GM12864 (cell line): ENCODE results near the gene HECTD4.

Experiments
- DNase-seq: peaks from one replicate; pipeline ENCODE4 v3.0.0-alpha.2; 2011; ENCODE audit warnings: low read depth
- H3K4me3 ChIP-seq: 2 replicates; pipeline ENCODE4 v1.5.1; 2011; ENCODE audit warnings: mild to moderate bottlenecking, low read depth, low read length, control low read depth
- TF ChIP-seq, protein P1 (sequence below): IDR thresholded peaks from 2 replicates; pipeline ENCODE4 v1.5.1; 2011; ENCODE audit warnings: low read depth, mild to moderate bottlenecking, moderate library complexity, low read length, control low read depth, inconsistent platforms; ENCODE audit errors: missing control alignments

The HECTD4 gene

DNA sequence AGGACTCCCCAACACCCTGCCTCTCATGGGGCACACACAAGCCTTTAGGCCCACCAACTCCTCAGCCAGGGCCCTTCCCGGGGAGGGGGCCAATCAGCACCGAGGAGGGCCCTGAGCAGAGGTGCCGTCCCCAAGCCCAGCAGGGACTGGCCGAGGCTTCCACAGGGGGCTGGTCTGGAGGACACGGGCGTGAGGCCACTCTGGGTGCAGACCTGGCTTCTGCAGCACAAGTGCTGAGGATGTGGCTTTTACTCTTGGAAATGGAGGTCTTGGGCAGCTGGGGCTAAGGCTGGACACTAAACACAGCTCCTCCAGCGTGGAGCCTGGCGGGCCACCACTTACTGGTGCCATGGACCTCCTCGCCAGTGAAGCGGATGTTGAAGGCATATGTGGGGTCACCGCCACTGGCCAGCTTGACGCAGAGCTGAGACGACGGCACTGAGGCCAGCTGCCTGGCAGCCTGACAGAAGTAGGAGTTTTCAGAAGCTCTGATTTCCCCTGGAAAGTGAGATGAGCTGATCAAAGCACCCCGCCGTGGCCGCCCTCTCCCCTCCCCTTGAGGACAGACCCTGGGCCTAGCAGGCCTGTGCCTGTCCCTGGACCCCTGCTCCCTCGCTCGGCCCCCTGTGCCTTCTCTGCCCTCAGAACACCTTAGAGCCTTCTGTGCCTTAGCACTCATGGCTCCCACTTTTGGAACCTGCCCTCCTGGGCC, 212.9 kb downstream of the HECTD4 start:
- H3K4me3 ChIP-seq: no peak overlapping the region
- DNase-seq: no peak
- TF ChIP-seq, protein P1, sequence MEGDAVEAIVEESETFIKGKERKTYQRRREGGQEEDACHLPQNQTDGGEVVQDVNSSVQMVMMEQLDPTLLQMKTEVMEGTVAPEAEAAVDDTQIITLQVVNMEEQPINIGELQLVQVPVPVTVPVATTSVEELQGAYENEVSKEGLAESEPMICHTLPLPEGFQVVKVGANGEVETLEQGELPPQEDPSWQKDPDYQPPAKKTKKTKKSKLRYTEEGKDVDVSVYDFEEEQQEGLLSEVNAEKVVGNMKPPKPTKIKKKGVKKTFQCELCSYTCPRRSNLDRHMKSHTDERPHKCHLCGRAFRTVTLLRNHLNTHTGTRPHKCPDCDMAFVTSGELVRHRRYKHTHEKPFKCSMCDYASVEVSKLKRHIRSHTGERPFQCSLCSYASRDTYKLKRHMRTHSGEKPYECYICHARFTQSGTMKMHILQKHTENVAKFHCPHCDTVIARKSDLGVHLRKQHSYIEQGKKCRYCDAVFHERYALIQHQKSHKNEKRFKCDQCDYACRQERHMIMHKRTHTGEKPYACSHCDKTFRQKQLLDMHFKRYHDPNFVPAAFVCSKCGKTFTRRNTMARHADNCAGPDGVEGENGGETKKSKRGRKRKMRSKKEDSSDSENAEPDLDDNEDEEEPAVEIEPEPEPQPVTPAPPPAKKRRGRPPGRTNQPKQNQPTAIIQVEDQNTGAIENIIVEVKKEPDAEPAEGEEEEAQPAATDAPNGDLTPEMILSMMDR: no peak

DNA sequence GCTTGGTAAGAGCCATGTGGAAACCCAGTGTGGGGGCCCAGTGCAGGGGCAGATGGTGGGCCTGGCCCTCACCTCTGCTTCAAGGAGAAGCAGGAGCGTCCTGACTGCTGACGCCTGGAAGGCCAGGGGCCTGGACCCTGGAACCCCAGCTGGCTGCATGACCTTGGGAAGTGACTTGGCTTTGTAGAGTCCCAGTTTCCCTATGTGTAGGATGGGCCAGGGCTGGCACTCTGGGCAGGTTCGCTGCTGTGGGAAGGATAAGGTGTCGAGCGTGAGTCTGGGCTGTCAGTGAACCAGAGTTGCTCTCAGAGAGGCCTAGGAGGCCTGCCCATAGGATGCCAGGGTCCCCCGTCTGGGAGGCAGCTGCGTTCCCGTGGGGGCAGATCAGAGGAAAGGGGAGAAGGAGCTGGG, 213.7 kb downstream of the HECTD4 start:
- no peak for DNase-seq
- no peak overlapping the region for H3K4me3 ChIP-seq
- TF ChIP-seq, protein P1: no peak

DNA sequence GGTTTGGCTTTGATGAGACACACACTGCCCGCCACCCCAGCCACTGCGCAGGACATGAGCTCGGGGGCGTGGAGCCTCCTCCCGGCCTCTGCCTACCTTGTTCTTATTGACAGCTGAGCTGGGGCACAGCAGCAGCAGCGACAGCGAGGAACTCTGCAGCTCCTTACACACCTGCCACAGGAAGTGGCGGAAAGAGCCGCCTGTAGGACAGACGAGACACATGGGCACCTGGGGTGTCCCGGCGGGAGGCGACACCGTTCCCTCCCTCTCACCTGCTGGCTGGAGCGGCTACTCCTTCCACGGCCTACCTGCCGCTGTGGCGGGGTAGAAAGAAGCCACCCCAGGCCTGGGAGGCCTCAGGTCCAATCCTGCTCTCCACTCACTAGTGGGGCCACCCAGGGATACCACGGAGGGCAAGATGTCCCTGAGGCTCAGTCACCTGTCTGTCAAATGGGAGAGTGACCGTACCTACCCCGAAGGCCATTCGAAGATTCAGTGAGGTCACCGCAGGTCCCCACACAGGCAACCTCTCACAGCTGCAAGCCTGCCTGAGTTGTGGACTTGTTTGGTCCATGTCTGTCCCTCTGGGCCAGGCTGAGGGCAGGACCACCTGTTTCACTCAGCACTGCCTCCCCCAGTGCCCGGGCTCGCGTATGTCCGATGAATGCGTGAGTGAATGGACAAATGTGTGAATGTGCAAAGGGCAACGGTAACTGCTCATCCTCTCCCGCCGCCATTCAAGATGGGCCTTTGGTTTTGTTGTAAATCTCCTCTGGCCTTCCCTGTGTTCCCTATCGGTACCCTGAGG, 214.3 kb downstream of the HECTD4 start:
- no peak overlapping the region for H3K4me3 ChIP-seq
- no peak for DNase-seq
- TF ChIP-seq, protein P1: no peak

DNA sequence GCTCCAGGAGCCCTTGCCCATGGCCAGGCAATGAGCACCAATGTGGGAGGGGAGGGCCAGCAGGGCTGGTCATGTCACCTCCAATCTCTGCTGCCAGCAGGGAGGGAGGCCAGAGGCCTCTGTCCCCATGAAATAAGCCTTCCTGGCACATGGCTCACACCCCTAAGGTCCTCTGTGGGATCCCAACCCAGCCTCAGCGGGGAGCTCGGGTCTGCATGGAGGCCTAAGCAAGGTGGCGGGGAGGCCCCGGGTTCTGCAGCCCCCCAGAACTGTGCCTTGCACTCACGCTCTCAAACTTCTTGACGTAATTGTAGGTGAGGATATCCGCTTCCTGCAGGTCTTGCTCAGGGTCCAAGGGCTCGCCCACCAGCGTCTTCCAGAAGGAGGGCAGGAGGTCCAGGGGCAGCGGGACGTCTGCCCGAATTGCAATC, 215.2 kb downstream of the HECTD4 start:
- TF ChIP-seq, protein P1: no peak
- DNase-seq: no peak

DNA sequence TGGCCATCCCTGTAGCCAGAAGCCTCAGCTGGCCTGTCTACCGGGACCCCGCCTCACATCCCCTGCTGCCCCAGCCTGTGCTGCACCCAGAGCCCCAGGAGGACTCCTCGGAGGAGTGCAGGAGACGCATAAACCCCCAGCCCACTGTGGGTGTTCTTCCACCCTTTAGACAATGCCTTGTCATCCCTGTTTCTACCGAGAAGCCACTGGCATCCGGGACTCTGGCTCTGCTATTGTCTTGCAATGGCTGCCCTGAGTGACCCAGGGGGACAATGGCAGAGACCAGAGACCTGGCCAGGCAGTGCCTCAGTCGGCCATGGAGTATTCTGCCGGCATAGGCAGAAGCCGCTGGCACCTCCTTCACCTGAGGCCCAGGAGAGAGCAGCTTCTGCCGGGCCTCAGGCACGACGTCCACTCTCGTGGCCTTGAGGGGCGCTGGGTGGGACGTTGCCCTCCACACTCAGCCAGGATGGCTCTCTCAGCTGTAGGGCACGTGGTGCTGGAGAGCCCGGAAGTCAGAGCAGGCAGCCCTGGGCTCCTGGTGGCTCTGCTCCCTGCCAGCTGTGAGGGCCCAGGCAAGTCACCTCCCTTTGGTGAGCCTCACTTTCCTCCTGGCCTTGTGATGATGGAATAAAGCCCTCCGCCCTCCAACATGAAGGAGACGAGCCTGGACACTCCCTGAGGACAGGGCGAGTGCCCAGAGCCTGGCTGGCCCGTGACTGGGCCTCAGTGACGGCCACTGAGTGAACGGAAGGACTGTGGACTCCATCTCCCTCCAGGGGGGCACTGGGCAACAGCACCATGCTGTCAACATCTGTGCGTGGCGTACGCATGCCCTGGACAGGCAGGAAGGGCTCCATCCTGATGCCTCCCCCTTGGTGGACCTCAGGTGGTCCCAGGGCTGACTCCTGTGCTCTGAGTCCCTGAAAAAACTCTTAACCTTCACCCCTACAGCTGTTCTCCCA, 215.9 kb downstream of the HECTD4 start:
- TF ChIP-seq, protein P1: no peak
- no peak overlapping the region for H3K4me3 ChIP-seq
- DNase-seq: no peak

More for the DNA sequence above, 215.2 kb downstream of the HECTD4 start:
- no peak overlapping the region for H3K4me3 ChIP-seq

DNA sequence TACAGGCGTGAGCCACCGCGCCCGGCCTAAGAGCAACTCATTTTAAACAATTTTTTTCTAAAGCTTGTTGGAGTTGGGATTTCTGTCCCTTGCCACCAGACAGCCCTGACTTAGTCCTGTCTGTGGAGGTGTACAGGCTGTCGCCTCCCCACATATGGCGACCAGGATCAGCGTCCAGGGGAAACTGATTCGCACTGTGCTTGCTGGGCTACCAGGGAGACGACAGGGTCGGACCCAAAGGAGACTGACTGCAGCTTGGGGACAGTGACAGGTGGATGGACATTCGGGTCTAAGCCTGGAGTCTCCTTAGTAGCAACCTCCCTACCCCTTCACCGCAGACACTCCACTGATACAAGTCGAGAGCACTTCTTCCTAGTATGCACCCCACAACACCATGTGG, 216.6 kb downstream of the HECTD4 start:
- H3K4me3 ChIP-seq: no peak overlapping the region
- DNase-seq: no peak
- TF ChIP-seq, protein P1: no peak
